BLaER1 treated with 17β-estradiol and CSF1 and Interleukin-3, amounts not matched to agents 10 nM and 100 nM (cell line): Measurements from ENCODE around the gene SDCCAG8.

Experiments used
- H3K27ac ChIP-seq, 11 experiments: shearing (Covaris generic); formaldehyde crosslinking; 2 replicates each; pipeline ENCODE4 v1.8.1; 2022
- H3K27me3 ChIP-seq, 11 experiments: shearing (Covaris generic); formaldehyde crosslinking; 2 replicates each; pipeline ENCODE4 v1.8.1; 2022
- H3K36me3 ChIP-seq, 11 experiments: shearing (Covaris generic); formaldehyde crosslinking; 2 replicates each; pipeline ENCODE4 v1.8.1; 2022
- H3K4me1 ChIP-seq, 10 experiments: shearing (Covaris generic); formaldehyde crosslinking; 2 replicates each; pipeline ENCODE4 v1.8.1; 2022
- H3K4me2 ChIP-seq, 11 experiments: shearing (Covaris generic); formaldehyde crosslinking; 2 replicates each; pipeline ENCODE4 v1.8.1; 2022
- H3K4me3 ChIP-seq, 10 experiments: shearing (Covaris generic); formaldehyde crosslinking; 2 replicates each; pipeline ENCODE4 v1.8.1; 2022
- H3K9ac ChIP-seq, 11 experiments: shearing (Covaris generic); formaldehyde crosslinking; 2 replicates each; pipeline ENCODE4 v1.8.1; 2022
- H3K9me3 ChIP-seq, 11 experiments: shearing (Covaris generic); formaldehyde crosslinking; replicated peaks in 1 of 11; 2 replicates each; pipeline ENCODE4 v1.8.1; 2022
- H4K20me1 ChIP-seq, 11 experiments: shearing (Covaris generic); formaldehyde crosslinking; 2 replicates each; pipeline ENCODE4 v1.8.1; 2022
- Cebpa-rat ChIP-seq, 11 experiments: shearing (Covaris generic); IDR thresholded peaks; 2 replicates each; pipeline ENCODE4 v1.8.1; 2022

SDCCAG8 gene

GRCh38 chr1:243229526-243229925 lies 26.3 kb upstream of the SDCCAG8 start:
- peaks cover 52 to 71% (median 64%) of the 10 kb centered on the region in 11 experiments for H3K9me3 ChIP-seq
- H3K4me3 ChIP-seq = no peak overlapping the region; a peak in 1 of 20 replicates
- H3K4me2 ChIP-seq = peak overlapping the region in 2 of 11 experiments; percentile 47 to 68; a peak in 3 of 22 replicates
- H3K36me3 ChIP-seq = peaks cover 53 to 90% (median 72%) of the 10 kb centered on the region in 11 experiments
- H3K4me1 ChIP-seq = peaks cover 0 to 38% (median 0%) of the 10 kb centered on the region in 10 experiments; a peak in 6 of 20 replicates
- peaks cover 13 to 76% (median 43%) of the 10 kb centered on the region in 11 experiments; a peak in 19 of 22 replicates for H4K20me1 ChIP-seq
- no peak overlapping the region for H3K9ac ChIP-seq
- TF ChIP-seq Cebpa-rat (IDR thresholded peaks at IDR 0.05) = no peak
- H3K27ac ChIP-seq = 0 out of 22 replicates have a peak overlapping the region, but pooled peaks of 1 of the 11 experiments have one; percentile 20
- no peaks in the 10 kb centered on the region for H3K27me3 ChIP-seq

GRCh38 chr1:243230914-243231313 lies 24.9 kb upstream of the SDCCAG8 start:
- peaks cover 59 to 83% (median 77%) of the 10 kb centered on the region in 11 experiments for H3K9me3 ChIP-seq
- no peaks in the 10 kb centered on the region for H3K27me3 ChIP-seq
- H3K36me3 ChIP-seq = peaks cover 55 to 93% (median 72%) of the 10 kb centered on the region in 11 experiments
- no peak for TF ChIP-seq Cebpa-rat (IDR thresholded peaks at IDR 0.05)
- H3K4me2 ChIP-seq = no peak overlapping the region
- peaks cover 13 to 73% (median 45%) of the 10 kb centered on the region in 11 experiments; a peak in 18 of 22 replicates for H4K20me1 ChIP-seq
- H3K4me1 ChIP-seq = peaks cover 0 to 31% (median 0%) of the 10 kb centered on the region in 10 experiments; a peak in 6 of 20 replicates
- no peak overlapping the region for H3K9ac ChIP-seq
- H3K27ac ChIP-seq = no peak overlapping the region
- no peak overlapping the region for H3K4me3 ChIP-seq

- Histone ChIP-seq H3K9ac (no peak overlapping the region), H3K36me3 (peaks cover 79 to 100% (median 95%) of the 10 kb centered on the region in 11 experiments), H3K4me3 (no peak overlapping the region), H4K20me1 (peaks cover 0 to 76% (median 38%) of the 10 kb centered on the region in 11 experiments; a peak in 14 of 22 replicates), H3K4me1 (peaks cover 0 to 31% (median 0%) of the 10 kb centered on the region in 10 experiments; a peak in 6 of 20 replicates), H3K4me2 (no peak overlapping the region), H3K9me3 (peaks cover 59 to 100% (median 97%) of the 10 kb centered on the region in 11 experiments), H3K27me3 (no peaks in the 10 kb centered on the region), H3K27ac (no peak overlapping the region)
- no peak for TF ChIP-seq Cebpa-rat (IDR thresholded peaks at IDR 0.05)
Observed at GRCh38 chr1:243233908-243234307, 21.9 kb upstream of the SDCCAG8 start.

GRCh38 chr1:243234978-243235647 lies 20.7 kb upstream of the SDCCAG8 start:
- no peak overlapping the region for H3K27ac ChIP-seq
- H3K9ac ChIP-seq = no peak overlapping the region
- peaks cover 0 to 76% (median 38%) of the 10 kb centered on the region in 11 experiments; a peak in 12 of 22 replicates for H4K20me1 ChIP-seq
- TF ChIP-seq Cebpa-rat (IDR thresholded peaks at IDR 0.05) = no peak
- peaks cover 82 to 100% (median 95%) of the 10 kb centered on the region in 11 experiments for H3K36me3 ChIP-seq
- peaks cover 51 to 100% (median 97%) of the 10 kb centered on the region in 11 experiments for H3K9me3 ChIP-seq
- no peak overlapping the region for H3K4me3 ChIP-seq
- H3K4me1 ChIP-seq = peaks cover 0 to 30% (median 0%) of the 10 kb centered on the region in 10 experiments; a peak in 4 of 20 replicates
- H3K27me3 ChIP-seq = no peaks in the 10 kb centered on the region
- H3K4me2 ChIP-seq = no peak overlapping the region

DNA sequence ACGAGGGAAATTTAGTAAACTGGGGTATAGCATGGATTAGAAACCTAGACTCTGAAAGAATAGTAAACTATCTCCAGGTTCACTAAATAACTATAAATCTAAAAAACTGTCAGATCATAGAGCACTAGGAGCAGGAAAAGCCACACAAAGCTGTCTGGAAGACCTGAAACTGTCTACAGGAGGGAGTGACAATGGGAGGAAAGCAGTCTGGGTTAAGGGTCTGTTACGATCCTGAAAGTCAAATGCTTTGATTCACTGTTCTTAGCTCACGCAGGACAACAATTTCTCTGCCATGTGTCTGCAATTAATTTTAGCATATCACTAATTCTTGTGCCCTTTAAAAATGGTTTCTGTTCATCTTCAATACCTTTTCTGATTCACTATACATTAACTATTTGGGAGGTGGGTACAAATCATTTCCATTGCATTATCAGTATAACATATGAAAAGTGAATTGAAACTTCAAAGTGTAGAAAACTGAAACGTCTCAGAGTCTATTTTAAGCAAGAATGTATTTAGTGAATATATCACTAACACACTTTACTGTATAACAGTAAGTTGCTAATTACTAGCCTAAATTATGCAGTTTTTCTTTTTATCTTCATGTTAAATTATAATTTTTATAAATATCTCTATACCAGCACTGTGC lies 19.1 kb upstream of the SDCCAG8 start:
- Histone ChIP-seq H3K9ac (no peak overlapping the region; a peak in 1 of 22 replicates), H3K4me1 (peaks cover 0 to 29% (median 0%) of the 10 kb centered on the region in 10 experiments; a peak in 3 of 20 replicates), H3K36me3 (peaks cover 74 to 100% (median 97%) of the 10 kb centered on the region in 11 experiments), H4K20me1 (peaks cover 0 to 84% (median 46%) of the 10 kb centered on the region in 11 experiments; a peak in 12 of 22 replicates), H3K9me3 (peaks cover 34 to 100% (median 97%) of the 10 kb centered on the region in 11 experiments), H3K4me2 (no peak overlapping the region), H3K27ac (no peak overlapping the region), H3K4me3 (no peak overlapping the region), H3K27me3 (no peaks in the 10 kb centered on the region)
- no peak for TF ChIP-seq Cebpa-rat (IDR thresholded peaks at IDR 0.05)

- H3K4me2 ChIP-seq = peak overlapping the region in 3 of 11 experiments; percentile 10 to 49 (median 45); a peak in 4 of 22 replicates
- no peak overlapping the region; a peak in 1 of 20 replicates for H3K4me3 ChIP-seq
- H3K9ac ChIP-seq = no peak overlapping the region
- peaks cover 19 to 89% (median 48%) of the 10 kb centered on the region in 11 experiments; a peak in 17 of 22 replicates for H4K20me1 ChIP-seq
- H3K27ac ChIP-seq = peak overlapping the region in 2 of 11 experiments; percentile 8 to 18; a peak in 1 of 22 replicates
- TF ChIP-seq Cebpa-rat (IDR thresholded peaks at IDR 0.05) = no peak
- peaks cover 32 to 99% (median 86%) of the 10 kb centered on the region in 11 experiments for H3K36me3 ChIP-seq
- peaks cover 13 to 59% (median 30%) of the 10 kb centered on the region in 10 experiments for H3K4me1 ChIP-seq
- no peaks in the 10 kb centered on the region for H3K27me3 ChIP-seq
- peaks cover 12 to 99% (median 85%) of the 10 kb centered on the region in 11 experiments for H3K9me3 ChIP-seq
Observed at GRCh38 chr1:243244432-243244841, 11.4 kb upstream of the SDCCAG8 start.

- peaks cover 11 to 99% (median 85%) of the 10 kb centered on the region in 11 experiments for H3K9me3 ChIP-seq
- H3K36me3 ChIP-seq = peaks cover 17 to 99% (median 86%) of the 10 kb centered on the region in 11 experiments
- H3K4me3 ChIP-seq = peak overlapping the region in 1 of 10 experiments; percentile 22; a peak in 1 of 20 replicates
- no peaks in the 10 kb centered on the region for H3K27me3 ChIP-seq
- TF ChIP-seq Cebpa-rat (IDR thresholded peaks at IDR 0.05) = no peak
- peak overlapping the region in 7 of 11 experiments; percentile 9 to 65 (median 56); a peak in 10 of 22 replicates for H3K27ac ChIP-seq
- H3K9ac ChIP-seq = peak overlapping the region in 4 of 11 experiments; percentile 17 to 52 (median 29); a peak in 4 of 22 replicates
- peak overlapping the region in 8 of 11 experiments; percentile 5 to 82 (median 59); a peak in 12 of 22 replicates for H3K4me2 ChIP-seq
- peaks cover 13 to 79% (median 30%) of the 10 kb centered on the region in 10 experiments for H3K4me1 ChIP-seq
- H4K20me1 ChIP-seq = peaks cover 15 to 91% (median 58%) of the 10 kb centered on the region in 11 experiments; a peak in 17 of 22 replicates
Observed at GRCh38 chr1:243246916-243247315, 8.9 kb upstream of the SDCCAG8 start.

DNA sequence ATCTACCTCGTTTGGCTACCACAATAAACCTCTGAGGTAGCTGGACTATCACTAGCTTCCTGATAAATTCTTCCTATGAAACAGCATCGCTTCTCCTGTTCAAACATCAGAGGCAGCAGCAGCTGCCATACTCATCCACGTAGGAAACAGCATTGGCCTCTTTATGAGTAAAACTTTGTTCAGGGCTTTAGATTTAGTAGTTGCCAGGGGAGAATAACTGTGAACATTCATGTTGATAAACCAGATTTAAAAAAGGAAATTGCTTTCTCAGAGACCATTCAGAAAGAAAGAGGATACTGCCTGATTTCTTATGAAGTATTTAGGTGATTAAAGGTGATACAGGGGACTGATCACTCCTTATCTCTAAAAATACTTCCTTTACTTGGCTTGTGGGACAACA lies 7.9 kb upstream of the SDCCAG8 start:
- peak overlapping the region in 6 of 11 experiments; percentile 14 to 65 (median 58); a peak in 9 of 22 replicates for H3K27ac ChIP-seq
- 0 out of 20 replicates have a peak overlapping the region, but pooled peaks of 1 of the 10 experiments have one; percentile 22 for H3K4me3 ChIP-seq
- peaks cover 8 to 94% (median 78%) of the 10 kb centered on the region in 11 experiments for H3K36me3 ChIP-seq
- H3K9me3 ChIP-seq = peaks cover under 1 to 91% (median 78%) of the 10 kb centered on the region in 11 experiments; a peak in 19 of 22 replicates
- peaks cover 14 to 85% (median 31%) of the 10 kb centered on the region in 10 experiments for H3K4me1 ChIP-seq
- H4K20me1 ChIP-seq = peaks cover 15 to 88% (median 60%) of the 10 kb centered on the region in 11 experiments; a peak in 19 of 22 replicates
- peak overlapping the region in 3 of 11 experiments; percentile 17 to 52 (median 33); a peak in 1 of 22 replicates for H3K9ac ChIP-seq
- H3K27me3 ChIP-seq = no peaks in the 10 kb centered on the region
- no peak for TF ChIP-seq Cebpa-rat (IDR thresholded peaks at IDR 0.05)
- peak overlapping the region; percentile 28 to 82 (median 50) for H3K4me2 ChIP-seq
